GM18526 (cell line): ENCODE measurements around the gene SLC7A1.

Source experiments
- POLR2A ChIP-seq: IDR thresholded peaks from 3 replicates; pipeline ENCODE4 v1.6.1; 2011; ENCODE audit not compliant: insufficient read length; ENCODE audit errors: extremely low read depth

Gene SLC7A1

DNA sequence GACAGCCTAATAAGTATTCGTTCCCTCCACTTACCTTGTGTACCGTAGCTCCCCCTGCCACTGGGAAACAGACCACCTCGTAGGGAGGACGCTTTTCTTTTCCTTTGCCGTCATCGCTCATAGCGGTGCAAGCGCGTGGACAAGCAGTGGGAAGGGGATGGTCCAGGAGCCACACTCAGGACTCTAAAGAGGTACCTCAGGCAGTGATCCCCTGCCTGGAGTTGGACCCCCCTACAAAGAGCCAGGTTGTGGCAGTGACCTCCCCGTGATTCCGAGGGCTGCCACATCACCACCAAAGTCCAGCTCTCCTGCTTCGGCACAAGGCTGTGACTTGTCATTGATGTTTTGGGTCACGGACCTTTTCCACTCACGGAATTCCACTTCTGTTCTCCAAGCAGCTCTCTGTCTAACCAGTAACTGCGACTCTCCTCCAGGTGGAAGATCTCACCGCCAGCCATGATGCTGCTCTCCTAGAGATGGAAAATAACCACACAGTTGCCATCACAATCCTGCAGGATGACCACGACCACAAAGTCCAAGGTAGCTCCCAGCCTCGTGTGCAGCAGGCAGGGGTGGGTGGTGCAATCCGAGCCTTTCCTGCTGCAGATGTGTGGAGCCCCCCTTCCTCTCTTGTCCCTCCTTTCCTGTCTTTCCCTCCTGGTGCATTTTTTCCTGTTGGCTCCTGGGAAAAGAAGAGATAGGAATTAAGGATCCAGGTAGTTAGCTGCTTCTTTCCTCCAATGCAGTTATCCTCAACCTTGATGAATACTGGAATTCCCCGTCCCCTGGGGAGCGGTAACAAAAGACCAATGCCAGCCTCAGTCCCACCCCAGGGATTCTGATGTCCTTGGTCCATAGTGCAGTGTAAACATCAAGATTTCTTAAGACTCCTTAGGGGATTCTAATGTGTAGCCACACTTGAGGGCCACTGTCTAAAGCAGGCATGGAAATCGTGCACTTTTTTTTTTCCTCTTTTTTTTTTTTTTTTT is 107.7 kb downstream of the SLC7A1 start:
- TF ChIP-seq POLR2A: no peak

DNA sequence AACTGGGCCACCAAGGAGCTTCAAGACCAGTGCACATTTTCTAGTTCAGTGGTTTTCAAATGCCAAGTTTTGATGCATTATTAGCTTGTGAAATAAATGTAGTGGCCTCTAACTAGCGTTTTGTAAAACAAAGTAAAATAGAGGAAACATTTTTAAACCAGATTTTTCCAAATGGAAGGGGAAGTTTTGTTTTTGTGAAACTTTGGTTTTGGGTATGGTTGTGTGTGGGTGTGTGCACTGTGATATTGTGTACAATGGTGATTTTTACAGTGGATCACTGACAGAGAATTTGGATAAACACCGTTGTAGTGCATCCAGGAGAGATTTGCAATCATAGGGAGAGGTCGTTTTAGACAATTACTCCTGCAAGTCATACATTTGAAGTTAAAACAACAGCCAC is 108.9 kb downstream of the SLC7A1 start:
- no peak for TF ChIP-seq POLR2A

DNA sequence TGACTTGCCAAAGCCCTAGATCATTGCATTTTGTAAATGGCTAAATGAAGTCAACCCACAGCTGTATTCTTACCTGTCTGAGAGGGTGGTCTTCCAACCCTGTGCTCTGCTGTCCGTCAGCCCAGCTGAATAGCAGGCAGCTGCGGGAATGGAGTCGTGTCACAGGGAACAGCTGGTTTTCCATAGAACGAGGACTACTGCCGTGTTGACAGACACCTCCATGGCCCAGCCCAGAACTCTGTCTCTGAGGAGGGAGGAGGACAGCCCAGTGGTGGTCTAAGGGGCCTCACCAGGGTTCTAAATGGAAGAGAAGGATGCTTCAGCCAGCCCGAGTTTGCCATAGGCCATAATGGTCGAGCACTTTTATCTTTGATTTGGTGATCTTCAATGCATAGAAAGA is 110.7 kb downstream of the SLC7A1 start:
- TF ChIP-seq POLR2A: no peak

DNA sequence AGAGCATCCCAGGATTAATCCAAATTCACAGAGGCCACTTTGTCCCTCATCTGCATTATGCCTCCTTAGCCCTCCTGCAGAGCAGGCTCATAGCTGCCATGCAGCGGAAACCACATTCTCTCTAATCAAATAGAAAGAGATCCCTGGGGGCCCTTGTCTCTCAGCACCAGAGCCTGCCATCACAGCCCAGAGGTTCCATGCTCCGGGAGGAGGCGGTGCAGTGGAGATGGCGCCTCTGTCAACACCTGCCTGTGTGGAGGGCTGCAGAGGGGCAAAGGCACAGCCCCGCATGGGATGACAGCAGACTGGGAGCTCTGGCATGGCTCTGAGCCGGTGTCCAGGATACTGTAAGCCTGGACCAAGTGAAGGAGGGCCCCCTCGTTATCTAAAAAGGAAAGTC is 111.3 kb downstream of the SLC7A1 start:
- no peak for TF ChIP-seq POLR2A

DNA sequence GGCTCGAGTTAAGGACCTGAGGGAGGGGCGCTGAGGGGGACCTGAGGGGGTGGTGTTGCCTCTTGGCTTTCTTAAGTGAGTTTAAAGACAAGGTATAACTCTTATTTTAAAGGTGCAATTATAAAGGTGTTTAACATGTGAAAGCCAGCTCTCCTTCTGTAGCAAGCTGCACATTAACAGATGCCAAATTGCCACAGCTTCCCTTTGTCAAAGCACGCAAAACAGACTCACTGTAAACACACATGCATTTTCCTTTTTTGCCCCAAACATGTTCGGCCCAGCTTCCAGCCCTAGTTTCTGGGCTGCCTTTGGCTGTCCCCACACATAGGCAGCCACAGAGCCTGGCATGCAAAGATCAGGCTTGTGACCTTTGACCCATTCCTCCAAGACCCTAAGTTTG is 111.9 kb downstream of the SLC7A1 start:
- no peak for TF ChIP-seq POLR2A

DNA sequence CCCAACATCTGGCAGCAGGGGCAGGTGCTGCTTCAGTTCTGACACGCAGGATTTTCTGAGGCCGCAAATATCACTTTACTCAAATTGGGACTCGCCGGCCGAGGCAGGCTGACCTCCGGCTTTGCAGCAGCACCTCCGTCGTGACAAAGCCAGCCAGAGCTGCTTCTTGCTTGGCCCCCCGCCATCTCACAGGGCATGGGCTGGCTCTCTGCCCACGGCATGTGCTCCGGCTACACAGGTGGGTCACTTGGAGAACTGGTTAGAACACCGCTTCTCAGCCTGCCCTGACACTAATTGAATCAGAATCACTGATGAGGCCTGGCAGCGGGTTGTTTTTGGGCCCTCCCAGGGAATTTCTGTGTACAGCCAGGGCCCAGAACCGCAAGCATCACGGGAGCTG is 112.3 kb downstream of the SLC7A1 start:
- TF ChIP-seq POLR2A: no peak

DNA sequence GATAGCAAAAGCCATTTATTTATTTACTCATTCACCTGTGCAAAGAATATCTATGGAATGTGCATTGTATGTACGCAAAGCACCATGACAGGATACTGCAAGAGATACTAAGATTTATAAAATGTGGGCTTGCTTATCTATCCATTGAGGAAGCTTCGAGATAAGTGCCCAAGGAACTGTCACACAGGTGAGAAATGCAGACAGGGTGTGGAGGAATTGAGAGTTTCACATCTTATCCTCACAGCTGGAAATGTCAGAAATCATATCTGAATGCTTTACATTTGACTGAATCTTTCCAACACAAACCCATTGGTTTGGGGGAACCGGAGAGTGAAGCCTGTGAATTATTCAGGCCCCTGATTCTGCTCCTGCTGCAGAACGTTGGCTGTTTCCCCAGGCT is 113.0 kb downstream of the SLC7A1 start:
- no peak for TF ChIP-seq POLR2A

DNA sequence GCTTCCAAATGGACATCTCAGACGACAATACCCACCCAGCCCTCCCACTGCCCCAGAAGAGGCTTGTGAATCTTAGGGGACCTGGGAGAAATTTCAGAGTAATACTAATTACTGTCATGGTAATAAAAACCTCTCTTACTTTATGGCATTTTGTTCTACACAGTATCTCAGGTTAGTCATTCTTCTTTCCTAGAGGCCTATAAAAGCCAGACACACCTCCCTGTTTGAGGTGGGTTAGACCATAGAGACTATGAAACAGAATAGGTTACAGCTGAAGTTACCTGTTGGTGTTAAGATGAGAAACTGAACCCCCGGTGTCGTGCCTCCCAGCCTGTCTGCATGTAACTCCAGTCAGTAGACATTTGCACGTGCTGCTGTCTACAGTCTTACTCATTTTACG is 113.9 kb downstream of the SLC7A1 start:
- TF ChIP-seq POLR2A: no peak

DNA sequence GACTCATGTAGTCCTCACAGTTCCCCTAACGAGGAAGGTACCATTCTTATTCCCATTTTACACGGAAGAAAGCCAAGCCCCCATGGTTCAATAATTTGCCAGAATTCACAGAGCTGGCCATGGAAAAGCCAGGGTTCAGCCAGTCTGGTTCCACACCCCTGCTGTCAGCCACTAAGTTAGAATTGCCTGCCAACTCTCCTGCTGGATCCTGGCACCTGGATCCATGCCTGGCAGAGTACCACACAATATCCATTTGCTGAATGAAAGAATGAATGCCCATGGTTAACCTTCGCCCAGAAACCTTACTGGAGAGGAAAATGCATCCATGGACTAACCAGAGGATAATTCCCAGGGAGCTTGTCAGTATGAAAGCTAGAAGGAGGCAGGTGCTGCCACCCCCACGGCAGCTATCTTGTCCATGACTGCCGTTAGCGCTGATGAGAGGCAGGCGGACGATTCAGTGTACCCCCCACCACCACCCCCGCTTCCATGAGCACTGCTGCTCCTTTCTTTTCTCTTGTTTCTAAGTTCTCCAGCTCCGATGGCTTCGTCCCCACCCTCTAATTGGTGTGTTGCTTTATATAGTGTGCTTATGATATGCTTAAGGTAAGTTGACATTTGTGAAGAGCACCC is 114.5 kb downstream of the SLC7A1 start:
- TF ChIP-seq POLR2A: no peak

DNA sequence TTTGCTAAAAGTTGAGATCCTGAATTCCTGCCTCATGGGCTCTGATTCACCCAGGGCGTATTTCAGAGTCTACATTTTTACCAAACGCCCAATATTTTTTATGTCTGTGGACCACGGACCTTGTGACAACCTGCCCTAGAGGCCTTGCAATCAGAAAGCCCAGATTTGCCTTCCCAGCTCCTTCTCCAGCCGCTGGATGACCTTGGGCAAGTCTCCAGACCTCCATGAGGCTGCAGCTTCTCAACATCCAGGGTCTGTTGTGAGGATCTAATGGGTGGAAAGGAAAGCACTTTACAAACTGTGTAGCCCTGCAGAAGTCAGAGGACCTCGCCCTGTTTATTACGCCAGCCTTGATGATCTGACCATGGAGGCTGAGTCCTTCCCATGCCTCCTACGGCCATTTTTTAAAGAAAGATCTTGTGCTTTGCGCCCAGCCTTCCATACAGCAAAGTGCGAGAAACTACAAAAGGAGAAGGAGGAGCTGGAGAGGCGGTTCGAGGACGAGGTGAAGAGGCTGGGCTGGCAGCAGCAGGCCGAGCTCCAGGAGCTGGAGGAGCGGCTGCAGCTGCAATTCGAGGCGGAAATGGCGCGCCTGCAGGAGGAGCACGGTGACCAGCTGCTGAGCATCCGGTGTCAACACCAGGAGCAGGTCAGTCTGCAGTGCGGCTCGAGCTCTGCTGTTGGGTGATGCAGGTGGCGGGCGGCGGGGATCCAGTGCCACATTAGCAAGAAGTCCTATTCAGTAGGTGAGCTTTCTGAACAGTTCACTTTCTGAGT is 115.6 kb downstream of the SLC7A1 start:
- no peak for TF ChIP-seq POLR2A

DNA sequence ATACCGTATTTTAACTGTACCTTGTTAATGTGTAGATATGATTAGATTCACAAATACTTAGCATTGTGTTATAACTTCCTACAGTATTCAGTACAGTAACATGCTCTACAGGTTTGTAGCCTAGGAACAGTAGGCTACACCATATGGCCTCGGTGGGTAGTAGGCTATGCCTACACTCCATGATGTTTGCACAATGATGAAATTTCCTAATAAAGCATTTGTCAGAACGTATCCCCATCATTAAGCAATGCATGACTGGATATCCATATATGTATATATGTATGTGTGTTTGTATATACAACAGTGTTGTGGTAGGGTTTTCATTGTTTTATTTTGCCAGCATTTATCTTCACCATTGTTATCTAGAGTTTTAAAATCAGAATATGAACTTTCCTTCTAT is 119.4 kb downstream of the SLC7A1 start:
- no peak for TF ChIP-seq POLR2A

DNA sequence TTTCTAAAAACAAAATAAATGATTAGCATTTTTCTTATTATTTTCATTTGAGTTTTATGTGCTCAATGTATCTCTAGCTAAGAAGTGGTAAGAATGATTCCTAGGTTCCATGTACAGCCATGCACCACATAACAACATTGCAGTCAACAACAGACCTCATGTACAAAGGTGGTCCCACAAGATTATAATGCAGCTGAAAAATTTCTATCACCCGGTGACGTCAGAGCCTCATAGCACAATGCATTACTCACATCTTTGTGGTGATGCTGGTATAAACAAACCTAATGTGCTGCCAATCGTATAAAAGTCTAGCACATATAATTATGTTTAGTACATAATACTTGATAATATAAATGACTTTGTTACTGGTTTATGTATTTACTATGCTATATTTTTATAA is 120.5 kb downstream of the SLC7A1 start:
- no peak for TF ChIP-seq POLR2A

DNA sequence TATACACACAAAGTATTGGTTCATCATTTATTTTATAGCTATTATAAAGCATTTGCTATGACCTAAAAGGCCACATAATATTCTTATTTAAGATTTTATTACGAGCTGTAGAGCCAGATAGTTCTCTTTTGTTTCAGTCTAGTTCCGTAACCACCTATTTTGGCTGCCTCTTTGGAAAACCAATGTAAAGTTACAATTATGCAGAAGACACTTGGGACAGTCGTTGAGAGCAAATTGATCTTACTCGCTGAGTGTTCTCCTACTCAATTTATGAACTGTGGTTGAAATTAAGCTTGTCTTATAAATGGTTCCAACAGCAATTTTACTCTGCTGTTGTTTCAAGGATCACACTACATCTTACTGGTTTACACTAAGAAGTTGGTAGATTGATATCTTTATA is 122.3 kb downstream of the SLC7A1 start:
- TF ChIP-seq POLR2A: no peak

DNA sequence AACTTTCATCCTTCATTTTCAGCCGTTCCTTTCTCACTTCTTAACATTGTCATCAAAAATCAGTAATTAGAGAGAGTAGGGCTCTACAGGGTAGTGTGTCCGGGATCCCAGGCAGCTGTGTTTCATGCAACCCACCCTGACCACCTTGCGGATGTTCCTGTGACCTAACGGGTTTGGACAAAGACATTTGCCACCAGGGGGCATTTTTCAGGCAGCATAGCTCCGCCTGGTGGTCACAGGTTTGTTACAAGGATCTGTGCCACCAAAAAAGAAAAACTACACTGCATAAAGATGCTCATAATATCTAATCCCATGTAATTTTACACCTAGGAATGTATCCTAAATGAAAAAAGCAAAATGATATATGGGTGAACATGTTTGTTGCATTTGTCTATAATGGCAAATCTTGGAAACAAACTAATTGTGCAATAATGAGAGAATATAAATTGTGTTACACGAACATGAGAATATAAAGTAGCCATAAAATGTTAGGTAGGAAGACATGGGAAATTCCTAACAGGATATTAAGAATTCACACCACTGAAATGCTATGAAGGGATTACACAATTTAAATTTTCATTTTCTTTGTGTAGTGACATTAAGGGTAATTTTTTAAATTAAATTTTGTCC is 123.0 kb downstream of the SLC7A1 start:
- TF ChIP-seq POLR2A: no peak

DNA sequence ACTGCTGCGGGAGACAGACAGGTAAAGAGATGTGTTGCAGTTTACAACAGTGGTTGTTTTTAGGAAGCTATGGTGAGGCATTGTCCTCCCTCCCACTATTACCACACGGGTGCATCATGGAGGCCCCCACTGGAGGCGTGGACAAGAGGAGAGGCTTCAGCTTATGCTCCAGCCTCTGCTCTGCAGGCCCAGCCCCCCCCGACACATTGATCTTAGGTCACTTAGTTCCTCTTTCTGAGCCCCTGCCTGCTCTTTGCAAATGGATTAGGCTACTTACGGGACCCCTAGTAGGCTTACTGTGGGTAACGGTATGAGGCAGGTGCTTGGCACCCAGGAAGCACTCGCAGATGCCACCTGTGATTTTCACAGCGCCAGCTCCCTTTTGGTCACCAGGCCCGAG is 123.9 kb downstream of the SLC7A1 start:
- no peak for TF ChIP-seq POLR2A
